Measurements from ENCODE around the gene IL31RA. TPM values are rescaled to one million over a fixed set of nuclear protein-coding genes. Genes with fewer than 3 reads are reported as not detected.

IL31RA gene
- total RNA-seq, 2 donors from 2014 or later, result 2.1 TPM; not detected in 1

DNA sequence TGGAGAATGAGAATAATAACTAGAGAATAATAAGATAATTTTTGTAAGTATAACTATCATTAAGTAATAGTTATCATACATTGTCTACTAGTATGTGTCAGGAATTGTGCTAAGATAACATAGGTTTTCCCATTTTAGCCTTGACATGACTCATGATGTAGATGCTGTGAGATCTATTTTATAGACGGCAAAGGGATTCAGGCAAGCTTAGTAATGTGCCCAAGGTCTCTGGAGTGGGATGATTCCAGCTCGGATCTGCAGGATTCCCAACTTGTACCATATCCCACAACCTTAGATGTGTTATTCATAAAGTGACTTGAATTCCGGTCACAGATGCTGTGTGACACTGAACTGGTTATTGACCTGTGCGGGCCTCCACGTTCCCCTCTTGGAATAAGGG lies 51.5 kb downstream of the IL31RA start:
- DNase-seq (ENCODE audit: low spot score), result no peak
- no peaks in the 10 kb centered on the region for H3K9me3 ChIP-seq
- no peak overlapping the region for H3K4me3 ChIP-seq
- 71% methylated on average over 5 of the region's 5 CpGs for WGBS
- no peaks in the 10 kb centered on the region for H3K4me1 ChIP-seq (replicated peaks)
- H3K27me3 ChIP-seq (replicated peaks; ENCODE audit: insufficient read depth), result no peaks in the 10 kb centered on the region
- no peaks in the 10 kb centered on the region for H3K36me3 ChIP-seq
- H3K27ac ChIP-seq, result no peak overlapping the region
- intact Hi-C loops (cut with DNase I), result no loop called here
- TF ChIP-seq POLR2A (IDR thresholded peaks at IDR 0.05) (no peak), POLR2AphosphoS5 (IDR thresholded peaks at IDR 0.05) (no peak)
- TF ChIP-seq, protein P1, sequence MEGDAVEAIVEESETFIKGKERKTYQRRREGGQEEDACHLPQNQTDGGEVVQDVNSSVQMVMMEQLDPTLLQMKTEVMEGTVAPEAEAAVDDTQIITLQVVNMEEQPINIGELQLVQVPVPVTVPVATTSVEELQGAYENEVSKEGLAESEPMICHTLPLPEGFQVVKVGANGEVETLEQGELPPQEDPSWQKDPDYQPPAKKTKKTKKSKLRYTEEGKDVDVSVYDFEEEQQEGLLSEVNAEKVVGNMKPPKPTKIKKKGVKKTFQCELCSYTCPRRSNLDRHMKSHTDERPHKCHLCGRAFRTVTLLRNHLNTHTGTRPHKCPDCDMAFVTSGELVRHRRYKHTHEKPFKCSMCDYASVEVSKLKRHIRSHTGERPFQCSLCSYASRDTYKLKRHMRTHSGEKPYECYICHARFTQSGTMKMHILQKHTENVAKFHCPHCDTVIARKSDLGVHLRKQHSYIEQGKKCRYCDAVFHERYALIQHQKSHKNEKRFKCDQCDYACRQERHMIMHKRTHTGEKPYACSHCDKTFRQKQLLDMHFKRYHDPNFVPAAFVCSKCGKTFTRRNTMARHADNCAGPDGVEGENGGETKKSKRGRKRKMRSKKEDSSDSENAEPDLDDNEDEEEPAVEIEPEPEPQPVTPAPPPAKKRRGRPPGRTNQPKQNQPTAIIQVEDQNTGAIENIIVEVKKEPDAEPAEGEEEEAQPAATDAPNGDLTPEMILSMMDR (IDR thresholded peaks at IDR 0.05), result no peak

DNA sequence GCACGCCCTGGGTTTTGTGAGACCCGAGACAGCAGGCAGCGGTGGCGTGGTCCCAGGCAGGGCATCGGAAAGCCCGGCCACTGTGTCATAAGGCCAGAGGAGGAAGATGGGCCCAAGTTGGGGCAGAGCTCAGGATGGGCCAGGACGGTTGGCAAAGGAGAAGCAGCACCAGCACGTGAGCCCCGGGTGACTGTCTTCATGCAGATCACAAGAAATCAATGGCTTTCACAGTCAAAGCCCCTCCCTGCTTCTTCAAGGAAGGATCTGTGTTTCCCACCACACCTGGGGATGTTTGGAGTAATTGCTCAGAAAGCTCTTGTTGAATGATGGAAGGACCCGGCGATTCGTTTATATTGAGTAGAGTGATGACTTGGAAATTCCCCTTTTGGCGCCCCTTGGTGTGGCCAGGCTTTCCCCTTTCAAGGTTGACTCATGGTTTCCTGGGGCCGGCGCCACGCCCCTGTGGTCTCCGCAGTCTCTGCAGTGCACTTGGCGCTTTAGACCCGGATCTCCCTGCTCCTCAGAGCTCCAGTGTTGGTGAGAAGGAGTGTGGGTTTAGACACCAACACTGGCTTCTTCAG lies 52.1 kb downstream of the IL31RA start:
- DNase-seq (ENCODE audit: low spot score), result no peak

DNA sequence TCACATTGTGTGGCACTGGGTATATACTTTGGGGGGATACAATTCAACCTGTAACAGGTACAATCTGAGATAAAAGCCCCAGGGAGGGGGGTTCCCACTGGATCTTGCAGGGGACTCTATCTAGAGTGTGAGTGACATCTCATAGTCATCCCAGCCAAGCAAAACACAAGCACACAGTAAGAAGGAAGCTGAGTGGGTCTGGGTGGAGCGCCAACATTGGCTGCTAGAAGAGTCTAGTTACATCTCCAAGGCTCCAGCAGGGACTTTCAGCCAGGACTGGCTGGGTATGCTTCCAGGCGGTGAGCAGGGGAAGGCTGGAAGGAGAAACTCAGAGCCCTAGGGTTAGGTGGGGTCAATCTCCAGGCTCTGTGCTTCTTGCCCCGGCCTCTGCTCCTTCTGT lies 53.0 kb downstream of the IL31RA start:
- DNase-seq (ENCODE audit: low spot score), result no peak
- Histone ChIP-seq H3K9me3 (no peaks in the 10 kb centered on the region), H3K36me3 (no peaks in the 10 kb centered on the region), H3K4me1 (replicated peaks) (no peaks in the 10 kb centered on the region), H3K27me3 (replicated peaks; ENCODE audit: insufficient read depth) (no peaks in the 10 kb centered on the region), H3K27ac (no peak overlapping the region), H3K4me3 (no peak overlapping the region)
- TF ChIP-seq, protein P1 (IDR thresholded peaks at IDR 0.05), result no peak
- TF ChIP-seq POLR2AphosphoS5 (IDR thresholded peaks at IDR 0.05) (no peak), POLR2A (IDR thresholded peaks at IDR 0.05) (no peak)
- whole genome bisulfite sequencing, result 76% methylated on average over 3 of the region's 3 CpGs
- intact Hi-C loops (cut with DNase I), result no loop called here

More for the DNA sequence above, 52.1 kb downstream of the IL31RA start:
- Histone ChIP-seq H3K9me3 (no peaks in the 10 kb centered on the region), H3K27ac (no peak overlapping the region), H3K4me3 (no peak overlapping the region), H3K27me3 (replicated peaks; ENCODE audit: insufficient read depth) (no peaks in the 10 kb centered on the region), H3K4me1 (replicated peaks) (no peaks in the 10 kb centered on the region), H3K36me3 (no peaks in the 10 kb centered on the region)
- intact Hi-C loops (cut with DNase I), result no loop called here
- WGBS, result 86% methylated on average over 19 of the region's 19 CpGs
- TF ChIP-seq POLR2AphosphoS5 (IDR thresholded peaks at IDR 0.05), result no peak

DNA sequence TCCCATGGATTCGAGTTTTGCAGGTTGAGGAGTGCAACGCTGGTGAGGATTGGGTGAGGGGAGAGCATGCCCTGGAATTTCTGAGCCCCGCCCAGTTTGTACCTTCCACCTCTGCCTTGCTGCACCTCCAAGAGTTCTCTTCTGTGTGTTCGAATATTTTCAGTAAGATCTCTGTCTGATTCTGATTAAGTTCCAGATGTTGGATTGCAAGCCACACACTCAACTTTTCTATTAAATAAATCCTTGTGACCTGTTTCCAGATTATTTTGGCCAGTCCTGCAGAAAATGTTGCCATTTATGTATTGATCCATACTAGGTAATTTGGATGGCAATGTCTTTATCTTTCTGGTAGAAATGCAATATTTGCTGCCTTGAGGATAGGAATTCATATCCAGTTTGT lies 54.1 kb downstream of the IL31RA start:
- Histone ChIP-seq H3K27ac (no peak overlapping the region), H3K4me3 (no peak overlapping the region), H3K9me3 (no peaks in the 10 kb centered on the region), H3K27me3 (replicated peaks; ENCODE audit: insufficient read depth) (no peaks in the 10 kb centered on the region), H3K4me1 (replicated peaks) (no peaks in the 10 kb centered on the region), H3K36me3 (no peaks in the 10 kb centered on the region)
- TF ChIP-seq POLR2A (IDR thresholded peaks at IDR 0.05) (no peak), POLR2AphosphoS5 (IDR thresholded peaks at IDR 0.05) (no peak)
- TF ChIP-seq, protein P1 (IDR thresholded peaks at IDR 0.05), result no peak
- WGBS, result 66% methylated on average over 4 of the region's 4 CpGs
- intact Hi-C loops (cut with DNase I), result no loop called here
- DNase-seq (ENCODE audit: low spot score), result no peak

DNA sequence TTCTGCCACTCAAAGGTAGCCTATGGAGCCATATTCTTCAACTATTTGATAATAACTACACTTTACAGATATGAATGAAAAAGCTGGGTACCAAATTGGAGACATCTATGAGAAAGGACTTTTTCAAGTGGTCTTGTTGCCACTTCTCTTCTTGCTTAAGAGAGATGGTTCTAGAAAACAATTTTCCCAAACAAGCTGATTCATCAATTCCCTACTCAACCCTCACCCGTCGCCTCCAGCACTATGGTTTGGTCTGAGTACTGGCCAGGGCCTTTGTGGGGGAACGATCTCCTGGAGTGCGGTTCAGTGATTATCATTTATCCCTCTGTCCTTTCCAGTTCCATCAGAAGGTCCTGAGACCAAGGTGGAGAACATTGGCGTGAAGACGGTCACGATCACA lies 56.8 kb downstream of the IL31RA start:
- Histone ChIP-seq H3K9me3 (no peaks in the 10 kb centered on the region), H3K4me1 (replicated peaks) (no peaks in the 10 kb centered on the region), H3K4me3 (no peak overlapping the region), H3K27ac (no peak overlapping the region), H3K27me3 (replicated peaks; ENCODE audit: insufficient read depth) (no peaks in the 10 kb centered on the region), H3K36me3 (no peaks in the 10 kb centered on the region)
- WGBS, result 97% methylated on average over 7 of the region's 7 CpGs
- TF ChIP-seq POLR2AphosphoS5 (IDR thresholded peaks at IDR 0.05) (no peak), POLR2A (IDR thresholded peaks at IDR 0.05) (no peak)
- TF ChIP-seq, protein P1 (IDR thresholded peaks at IDR 0.05), result no peak
- intact Hi-C loops (cut with DNase I), result no loop called here
- DNase-seq (ENCODE audit: low spot score), result no peak
